HepG2 (cell line): ENCODE measurements around the gene MRPL48. TPM values are rescaled to one million over a fixed set of nuclear protein-coding genes. Genes with fewer than 3 reads are reported as not detected.

Source experiments
- FOXC1 ChIP-seq: sonication (generic); formaldehyde crosslinking; IDR thresholded peaks from 2 replicates; pipeline ENCODE4 v1.8.0; 2022; ENCODE audit warnings: mild to moderate bottlenecking, missing genetic modification reagents, borderline replicate concordance
- HDAC6 ChIP-seq: fragments of 200-600 bp; sonication (generic); IDR thresholded peaks from 2 replicates; pipeline ENCODE4 v1.7.0; 2017; ENCODE audit warnings: mild to moderate bottlenecking, antibody characterized with exemption, low read length, low read depth
- HINFP ChIP-seq: sonication (generic); formaldehyde crosslinking; IDR thresholded peaks from 2 replicates; pipeline ENCODE4 v1.4.0; 2020; ENCODE audit warnings: low read depth, mild to moderate bottlenecking, missing genetic modification reagents
- HNRNPL ChIP-seq: fragments of 200-400 bp; formaldehyde crosslinking; IDR thresholded peaks from 2 replicates; pipeline ENCODE4 v1.6.1; 2017; ENCODE audit warnings: mild to moderate bottlenecking, low read depth, low read length
- IKZF1 ChIP-seq: fragments of 450-650 bp; IDR thresholded peaks from 2 replicates; pipeline ENCODE4 v1.7.1; 2016
- MAFG ChIP-seq: sonication (generic); formaldehyde crosslinking; IDR thresholded peaks from 2 replicates; pipeline ENCODE4 v1.5.1; 2020; ENCODE audit warnings: mild to moderate bottlenecking, missing genetic modification reagents
- MYC ChIP-seq: sonication (generic); formaldehyde crosslinking; IDR thresholded peaks from 2 replicates; pipeline ENCODE4 v1.9.0; 2021; ENCODE audit warnings: missing genetic modification reagents, borderline replicate concordance
- NFE2 ChIP-seq: sonication (generic); formaldehyde crosslinking; IDR thresholded peaks from 2 replicates; pipeline ENCODE4 v1.4.0; 2020; ENCODE audit warnings: missing genetic modification reagents
- NR2F6 ChIP-seq, 2 experiments: IDR thresholded peaks; 2 replicates each; pipeline ENCODE4 v1.6.1; 2016; ENCODE audit warnings: antibody characterized with exemption in 1 of 2, mild to moderate bottlenecking in 1 of 2
- PBX2 ChIP-seq: IDR thresholded peaks from 2 replicates; pipeline ENCODE4 v1.6.1; 2016; ENCODE audit warnings: control low read depth
- RAD51 ChIP-seq: fragments of 450-650 bp; IDR thresholded peaks from 2 replicates; pipeline ENCODE4 v1.6.1; 2016; ENCODE audit warnings: borderline replicate concordance
- RBM22 ChIP-seq: fragments of 200-400 bp; formaldehyde crosslinking; optimal IDR thresholded peaks from 2 replicates; pipeline ENCODE3; 2017; ENCODE audit warnings: mild to moderate bottlenecking, low read length, moderate library complexity
- REPIN1 ChIP-seq: sonication (generic); formaldehyde crosslinking; IDR thresholded peaks from 2 replicates; pipeline ENCODE4 v1.8.0; 2022; ENCODE audit warnings: missing genetic modification reagents, low read depth, mild to moderate bottlenecking, borderline replicate concordance
- SOX5 ChIP-seq: IDR thresholded peaks from 2 replicates; pipeline ENCODE4 v1.6.1; 2016; ENCODE audit warnings: borderline replicate concordance
- ZBTB3 ChIP-seq: sonication (generic); formaldehyde crosslinking; IDR thresholded peaks from 2 replicates; pipeline ENCODE4 v1.4.0; 2020; ENCODE audit warnings: low read depth, mild to moderate bottlenecking, moderate library complexity, missing genetic modification reagents, borderline replicate concordance
- ZBTB46 ChIP-seq: sonication (generic); formaldehyde crosslinking; IDR thresholded peaks from 2 replicates; pipeline ENCODE4 v1.4.0; 2020; ENCODE audit warnings: mild to moderate bottlenecking, missing genetic modification reagents, borderline replicate concordance
- ZBTB8A ChIP-seq: sonication (generic); formaldehyde crosslinking; IDR thresholded peaks from 2 replicates; pipeline ENCODE4 v1.4.0; 2020; ENCODE audit warnings: mild to moderate bottlenecking, low read depth, missing genetic modification reagents, borderline replicate concordance
- ZFP36L2 ChIP-seq: sonication (generic); formaldehyde crosslinking; IDR thresholded peaks from 2 replicates; pipeline ENCODE4 v1.4.0; 2020; ENCODE audit warnings: missing genetic modification reagents
- ZNF362 ChIP-seq: sonication (generic); formaldehyde crosslinking; IDR thresholded peaks from 2 replicates; pipeline ENCODE4 v1.4.0; 2020; ENCODE audit warnings: missing genetic modification reagents, mild to moderate bottlenecking, borderline replicate concordance
- ZNF496 ChIP-seq: sonication (generic); formaldehyde crosslinking; IDR thresholded peaks from 2 replicates; pipeline ENCODE4 v1.8.1; 2023; ENCODE audit warnings: mild to moderate bottlenecking, moderate library complexity, missing genetic modification reagents; ENCODE audit not compliant: insufficient replicate concordance
- ZNF652 ChIP-seq: IDR thresholded peaks from 2 replicates; pipeline ENCODE4 v1.6.1; 2016; ENCODE audit warnings: low read depth, borderline replicate concordance
- ZNF749 ChIP-seq: sonication (generic); formaldehyde crosslinking; IDR thresholded peaks from 2 replicates; pipeline ENCODE4 v1.8.0; 2022; ENCODE audit warnings: mild to moderate bottlenecking, missing genetic modification reagents, moderate library complexity, borderline replicate concordance
- ZNF761 ChIP-seq: sonication (generic); formaldehyde crosslinking; conservative IDR thresholded peaks from 2 replicates; pipeline ENCODE4 v1.4.0; 2020; ENCODE audit warnings: mild to moderate bottlenecking, missing genetic modification reagents
- ZNF770 ChIP-seq: sonication (generic); formaldehyde crosslinking; IDR thresholded peaks from 2 replicates; pipeline ENCODE4 v1.5.0; 2020; ENCODE audit warnings: mild to moderate bottlenecking, missing genetic modification reagents
- polyA plus RNA-seq, 8 experiments: library from polyadenylated mRNA; depleted of rRNA in 3 of 8; stranded (reverse) in 7 of 8; unstranded in 1 of 8; fragments of >200 nt; fragmentation: Illumina TruSeq in 4 of 8; extraction: Trizol in 4 of 8; gene quantifications; 2 replicates each; pipeline versions ENCODE4 v1.2.1 to v1.2.3, GENCODE V29; 2011 to 2016; ENCODE audit warnings: low read depth in 4 of 8, missing spikeins in 1 of 8, mixed read lengths in 1 of 8; ENCODE audit not compliant: insufficient read depth in 1 of 8
- total RNA-seq, 5 experiments: library from RNA; depleted of rRNA; stranded (reverse); fragments of >200 nt; fragmentation: Illumina TruSeq; extraction: Trizol; gene quantifications; 2 replicates each; pipeline ENCODE4 v1.2.3, GENCODE V29; 2016; ENCODE audit warnings: low read depth in 1 of 5

Gene MRPL48
- total and polyA plus RNA-seq, 2 of the 13 experiments (the other 11 are each of a cell fraction or from before 2014, with no cell fraction given) = 61.2 to 67.9 TPM

- TF ChIP-seq ZNF770 (CRISPR knock-in tag) = no peak
- TF ChIP-seq RBM22 = peak; percentile 51
- no peak for TF ChIP-seq PBX2 (CRISPR knock-in tag)
- TF ChIP-seq MYC (CRISPR knock-in tag) = no peak
- TF ChIP-seq NFE2 (CRISPR knock-in tag) = no peak
- no peak for TF ChIP-seq IKZF1
- no peak for TF ChIP-seq ZNF761
- no peak for TF ChIP-seq HDAC6
- peak; percentile 22; the same call in 1 of the 2 replicates for TF ChIP-seq SOX5 (CRISPR knock-in tag)
- no peak for TF ChIP-seq ZNF362
- no peak for TF ChIP-seq MAFG (CRISPR knock-in tag)
- TF ChIP-seq ZBTB3 = 0 out of 2 replicates have a peak, but pooled peaks have one; percentile 19
- no peak for TF ChIP-seq ZNF496
- no peak for TF ChIP-seq FOXC1 (CRISPR knock-in tag)
- TF ChIP-seq ZBTB8A = no peak
- TF ChIP-seq NR2F6 (IDR thresholded peaks at IDR 0.05) = no peak; the same call in 1 of the 2 replicates
- peak; percentile 60; the same call in 1 of the 2 replicates for TF ChIP-seq NR2F6 (CRISPR knock-in tag; IDR thresholded peaks at IDR 0.05)
- no peak for TF ChIP-seq ZBTB46
- TF ChIP-seq RAD51 = no peak
- TF ChIP-seq ZFP36L2 (CRISPR knock-in tag) = no peak
- TF ChIP-seq ZNF749 (CRISPR knock-in tag) = no peak
- TF ChIP-seq HNRNPL = no peak
- no peak for TF ChIP-seq HINFP
- no peak for TF ChIP-seq REPIN1
- no peak for TF ChIP-seq ZNF652 (CRISPR knock-in tag)
Observed at GRCh38 chr11:73748300-73748699, 39.4 kb upstream of the MRPL48 start (continued).
